Stimulated activated CD4-positive, alpha-beta T cell treated with anti-CD3 and anti-CD28 coated beads, Interleukin-4, amount 100 ng/mL, for 4 hours (primary cell): ENCODE results near the gene SRPK2.

ENCODE experiments used
- DNase-seq, 2 experiments: peaks; one replicate each; pipeline ENCODE4 v3.0.0-alpha.2; 2020

The SRPK2 gene

DNA sequence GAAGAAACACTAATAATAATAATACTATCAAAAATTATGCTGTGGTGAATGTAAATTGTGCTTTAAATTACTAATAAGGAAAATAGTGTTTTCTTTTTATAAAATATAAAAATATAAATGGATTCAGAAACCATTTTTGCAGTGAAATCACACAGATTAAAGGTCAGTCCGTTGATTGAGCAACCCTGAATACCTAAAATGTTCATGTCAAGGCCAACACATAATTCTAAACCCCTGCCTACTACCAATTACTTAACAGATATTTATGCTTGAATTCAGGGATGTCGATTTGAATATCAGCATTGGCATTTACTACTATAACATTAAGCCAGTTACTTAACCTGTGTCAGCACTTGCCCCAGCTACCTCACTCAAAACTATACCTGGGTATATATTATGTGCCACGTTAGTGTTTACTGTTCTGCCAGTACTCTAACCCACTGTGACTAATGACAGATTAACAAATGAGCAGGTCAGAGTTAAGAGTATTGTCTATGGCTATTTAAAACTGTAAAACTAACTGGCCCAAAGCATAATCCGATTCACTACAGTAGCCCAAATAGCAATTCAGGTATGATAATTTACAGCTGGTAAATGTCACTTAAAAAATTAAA, 209.7 kb downstream of the SRPK2 start:
- no peak for DNase-seq

DNA sequence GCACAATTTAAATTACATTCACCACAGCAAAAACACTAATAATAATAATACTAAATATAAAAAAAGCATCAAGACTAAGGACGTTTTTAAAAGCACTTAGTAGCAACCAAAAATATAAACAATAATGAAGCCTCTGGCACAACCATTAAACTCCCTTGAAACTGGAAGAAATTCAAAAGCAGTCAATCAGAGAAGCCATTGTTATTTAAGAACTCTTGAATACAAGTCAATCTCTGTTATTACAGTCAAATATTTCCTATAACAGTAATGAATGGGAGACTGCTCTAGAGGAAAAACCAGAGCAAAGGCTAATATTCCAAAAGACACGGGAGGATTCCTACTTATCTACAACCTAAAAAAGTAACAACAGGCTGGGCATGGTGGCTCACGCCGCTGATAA, 210.5 kb downstream of the SRPK2 start:
- no peak for DNase-seq

DNA sequence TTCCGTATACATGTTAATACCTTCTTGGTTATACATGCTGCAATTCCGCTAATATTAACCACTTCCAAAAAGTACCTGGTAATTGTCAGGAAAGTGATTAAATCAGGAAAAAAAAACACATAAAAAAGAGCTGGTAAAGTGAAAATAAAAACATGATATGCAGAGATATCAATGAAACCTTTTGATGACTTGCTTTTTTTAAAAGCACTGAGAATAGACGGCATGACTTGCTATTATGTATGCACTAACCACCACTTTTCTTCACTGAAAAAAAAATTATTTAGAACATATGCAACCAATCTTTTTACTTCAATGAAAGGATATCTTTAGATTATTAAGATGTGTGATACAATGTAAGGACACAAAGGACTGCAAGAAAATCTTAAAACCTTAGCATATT, 211.7 kb downstream of the SRPK2 start:
- DNase-seq: no peak

DNA sequence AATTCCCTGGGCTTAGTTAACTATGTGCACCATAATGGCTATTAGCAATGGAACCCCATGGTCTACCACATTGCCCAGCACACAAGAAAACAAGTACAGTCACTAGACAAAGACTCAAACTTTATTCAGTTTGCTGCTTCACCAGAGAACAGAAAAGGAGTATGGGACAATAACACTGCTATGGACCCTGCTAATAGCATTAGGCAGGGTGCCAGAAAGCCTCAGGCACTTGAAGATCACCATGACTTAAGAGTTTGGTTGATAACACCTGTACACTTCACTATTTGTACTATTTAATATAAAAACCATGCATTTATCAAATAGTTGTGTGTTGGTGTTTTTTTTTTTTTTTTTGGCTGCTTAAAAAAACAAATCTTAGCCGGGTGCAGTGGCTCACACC, 215.1 kb downstream of the SRPK2 start:
- DNase-seq: no peak

DNA sequence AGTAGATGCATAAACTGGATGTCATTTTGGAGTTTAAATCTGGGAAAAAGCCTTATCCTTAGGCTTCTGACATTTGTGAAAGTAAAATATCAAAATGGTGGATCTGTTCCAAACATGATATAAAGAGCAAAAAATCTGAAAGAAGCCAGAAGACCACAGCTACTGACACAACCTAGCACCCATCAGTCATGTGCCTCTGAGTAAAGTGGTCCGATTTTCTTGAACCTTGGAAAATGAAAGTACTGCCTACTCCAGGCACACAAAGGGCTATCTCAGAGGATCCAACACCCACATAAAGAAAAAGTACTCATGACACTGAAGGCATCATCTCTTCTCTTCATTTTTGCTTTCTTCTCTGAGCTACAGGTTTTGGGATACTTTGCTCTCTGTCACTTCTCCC, 224.0 kb downstream of the SRPK2 start:
- DNase-seq: no peak

DNA sequence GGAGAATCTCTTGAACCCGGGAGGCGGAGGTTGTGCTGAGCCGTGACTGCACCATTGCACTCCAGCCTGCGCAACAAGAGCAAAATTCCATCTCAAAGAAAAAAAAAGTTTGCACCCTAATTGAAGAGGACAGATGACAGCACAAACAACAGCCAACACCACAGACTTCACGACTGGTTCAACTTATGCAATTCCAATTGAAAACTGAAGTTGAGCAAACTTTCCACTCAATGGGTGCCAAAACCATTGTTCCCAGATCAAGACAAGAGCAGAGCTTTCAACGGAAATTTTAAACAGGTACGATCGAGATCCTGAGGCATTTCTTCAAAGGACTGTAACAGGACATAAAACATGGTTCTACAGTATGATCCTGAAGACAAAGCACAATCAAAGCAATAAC, 225.0 kb downstream of the SRPK2 start:
- no peak for DNase-seq

DNA sequence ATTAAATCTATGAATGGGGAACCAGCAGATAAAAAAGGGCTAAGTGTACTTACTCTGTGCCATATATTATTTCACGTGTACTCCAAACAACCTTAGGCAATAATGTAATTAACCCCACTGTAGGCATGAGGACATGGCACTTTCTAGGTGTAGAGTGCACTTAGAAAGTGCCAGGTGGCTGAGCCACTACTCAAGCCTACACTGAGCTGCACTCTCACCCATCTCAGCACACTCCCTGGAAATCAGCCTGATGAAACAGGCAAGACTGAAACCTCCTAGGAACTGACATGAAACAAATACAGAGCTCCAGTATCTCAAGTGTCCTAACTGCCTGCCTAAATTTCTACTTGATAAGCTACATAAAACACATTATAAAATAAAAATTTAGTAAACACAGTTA, 227.4 kb downstream of the SRPK2 start:
- no peak for DNase-seq

DNA sequence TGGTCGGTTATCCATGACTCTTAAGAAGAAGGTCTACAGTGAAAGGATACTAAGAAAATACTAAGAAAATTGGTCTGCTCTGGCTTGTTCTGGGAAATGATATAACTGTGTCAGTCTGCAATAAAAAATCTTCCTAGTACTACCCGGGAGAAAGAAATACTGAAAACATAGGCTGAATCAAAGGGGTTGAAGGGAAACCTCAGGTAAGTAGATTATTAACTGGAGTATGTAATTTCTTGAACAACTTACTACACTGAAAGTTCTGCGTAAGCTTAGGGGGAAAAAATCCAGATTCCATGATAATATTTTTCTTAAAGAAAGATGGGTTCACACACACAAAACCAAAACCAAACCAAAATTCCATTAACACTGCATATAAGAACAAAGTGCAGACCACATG, 231.4 kb downstream of the SRPK2 start:
- DNase-seq: no peak

DNA sequence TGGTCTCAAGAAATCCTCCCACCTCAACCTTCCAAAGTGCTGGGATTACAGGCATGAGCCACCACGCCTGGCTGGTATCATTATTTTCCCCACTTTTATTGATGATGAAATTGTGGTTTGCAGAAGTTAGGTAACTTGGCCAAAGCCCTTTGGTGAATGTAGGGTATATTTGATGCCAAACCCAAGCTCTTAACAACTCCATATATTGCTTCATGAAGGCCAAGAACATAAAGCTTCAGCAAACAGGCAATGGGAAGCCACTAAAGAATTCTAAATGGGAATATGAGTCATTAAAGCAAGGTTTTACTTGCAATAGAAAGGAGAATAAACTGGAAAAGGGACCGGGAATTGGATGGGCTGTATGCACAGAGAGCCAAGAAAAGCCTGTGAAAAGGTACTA, 232.0 kb downstream of the SRPK2 start:
- DNase-seq: no peak

DNA sequence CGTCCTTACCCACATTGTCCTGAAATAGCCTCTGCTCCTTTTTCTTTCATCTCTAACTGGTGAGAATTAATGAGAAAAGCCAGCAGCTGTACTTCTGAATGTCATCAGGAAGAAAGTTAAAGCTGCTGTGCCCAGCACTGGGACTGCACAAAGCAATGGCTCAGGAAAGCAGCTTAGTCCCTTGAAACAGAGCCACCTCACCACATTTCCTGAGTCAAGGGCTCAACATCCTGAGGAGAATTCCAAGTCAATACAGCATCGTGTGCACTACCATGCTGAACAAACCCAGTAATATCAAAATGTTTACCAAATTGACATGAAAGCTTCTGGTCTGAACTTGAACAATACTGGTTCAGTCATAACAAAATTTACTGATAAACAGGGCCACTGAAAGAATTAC, 234.6 kb downstream of the SRPK2 start:
- DNase-seq: no peak

DNA sequence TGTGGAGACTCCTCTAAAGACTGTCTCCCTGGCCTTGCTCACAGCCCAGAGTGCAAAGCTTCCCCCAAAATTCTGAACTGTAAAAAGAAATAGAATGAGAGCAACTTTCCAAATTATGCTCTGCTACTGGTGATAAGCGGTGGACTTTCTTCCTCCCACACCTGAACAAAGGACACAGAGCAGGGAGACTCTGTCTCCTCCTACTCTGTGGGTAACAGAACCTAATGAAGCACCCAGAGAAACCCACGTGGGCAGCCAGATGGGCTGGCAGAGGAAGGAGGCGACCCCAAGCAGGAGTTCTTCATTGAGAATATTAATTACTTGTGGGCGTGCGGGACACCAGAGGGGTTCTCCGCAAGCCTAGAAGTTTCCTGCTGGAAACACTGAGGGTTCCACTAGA, 235.2 kb downstream of the SRPK2 start:
- DNase-seq: no peak

DNA sequence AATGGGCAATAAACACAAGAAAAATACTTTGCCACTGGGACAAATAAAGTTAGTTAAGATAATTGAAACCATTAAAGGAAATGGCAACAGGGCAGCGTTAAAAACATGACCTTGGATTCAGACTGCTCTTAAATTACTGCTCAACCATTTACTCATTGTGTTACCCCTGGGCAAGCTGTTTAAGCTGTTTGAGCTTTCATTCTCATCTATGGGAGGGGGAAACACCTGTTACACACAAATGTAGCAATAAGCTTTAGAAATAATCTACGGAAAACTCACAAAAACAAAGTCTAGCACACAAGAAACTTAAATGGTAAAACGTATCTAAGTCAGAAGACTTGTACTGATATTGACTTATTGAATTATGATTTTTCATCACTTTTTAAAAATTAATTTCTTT, 237.6 kb downstream of the SRPK2 start:
- no peak for DNase-seq

DNA sequence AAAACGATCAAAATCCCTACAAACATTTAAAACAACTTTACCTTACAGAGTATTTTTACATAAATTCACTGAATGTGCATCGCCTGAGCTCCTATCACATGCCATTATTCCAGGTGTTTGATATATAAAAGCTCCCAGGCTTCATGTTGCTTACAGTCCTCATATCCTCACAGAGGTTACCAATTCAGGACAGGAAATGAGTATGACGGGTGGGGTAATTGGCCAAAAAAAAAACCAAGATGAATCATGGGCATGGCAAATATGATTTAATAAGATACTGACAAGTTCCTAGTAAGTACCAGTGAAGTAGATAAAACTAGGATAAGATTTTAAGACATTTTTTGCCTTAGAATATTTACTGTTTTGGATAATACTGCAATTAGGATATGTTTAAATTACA, 238.9 kb downstream of the SRPK2 start:
- no peak for DNase-seq

DNA sequence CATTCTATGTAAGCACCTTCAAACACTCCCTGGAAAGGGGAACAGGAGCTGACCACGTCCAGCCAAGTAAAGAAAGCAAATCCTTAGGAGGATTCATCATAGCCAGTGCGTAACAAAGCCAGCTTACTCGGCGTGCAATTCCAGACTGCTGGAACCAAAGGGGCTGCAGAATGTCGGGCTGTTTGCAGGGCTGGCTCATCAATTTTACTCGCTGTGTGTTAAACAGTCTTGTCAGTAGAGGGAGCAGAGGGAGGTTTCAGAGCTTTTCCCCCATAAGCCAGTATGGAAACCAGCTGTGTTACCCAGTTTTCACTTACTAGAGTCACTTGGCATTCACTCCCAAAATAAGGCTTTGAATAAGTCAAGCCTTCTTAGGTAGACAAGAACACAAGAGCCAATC, 247.7 kb downstream of the SRPK2 start:
- no peak for DNase-seq

DNA sequence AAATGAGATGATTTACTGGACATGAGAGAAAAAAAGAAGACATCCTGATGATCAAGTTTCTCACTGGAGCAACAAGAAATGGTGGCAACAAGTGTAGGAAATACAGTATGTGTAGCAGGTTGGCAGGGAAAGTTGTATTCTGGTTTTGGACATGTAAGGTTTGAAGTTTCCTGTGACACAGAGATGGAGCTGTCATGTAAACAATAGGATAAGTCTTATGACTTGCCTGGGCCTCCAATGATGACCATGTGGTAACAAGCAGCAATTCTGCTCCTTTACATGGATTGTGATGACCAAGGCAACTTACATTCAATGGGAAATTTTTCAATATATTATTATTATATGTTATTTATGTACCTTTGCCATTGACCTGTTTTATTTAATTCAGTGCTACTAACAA, 249.3 kb downstream of the SRPK2 start:
- no peak for DNase-seq

DNA sequence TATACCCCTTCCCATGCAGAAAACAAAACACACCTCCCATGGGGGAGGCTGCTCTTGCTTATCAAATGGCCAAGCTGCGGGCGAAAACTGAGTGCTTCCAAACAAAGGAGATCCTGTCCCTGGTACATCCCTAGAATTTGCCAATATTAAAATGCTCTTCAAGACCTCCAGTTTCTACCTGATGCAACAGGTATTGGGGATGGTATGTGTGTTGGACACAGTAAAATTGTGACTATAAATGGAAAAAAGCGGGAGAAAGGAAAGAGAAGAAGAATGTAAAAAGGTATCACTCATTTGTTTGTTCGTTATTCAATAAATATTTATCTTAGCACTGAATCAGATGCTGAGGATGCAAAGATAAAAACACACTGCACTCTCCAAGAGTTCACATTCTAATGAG, 250.8 kb downstream of the SRPK2 start:
- no peak for DNase-seq

DNA sequence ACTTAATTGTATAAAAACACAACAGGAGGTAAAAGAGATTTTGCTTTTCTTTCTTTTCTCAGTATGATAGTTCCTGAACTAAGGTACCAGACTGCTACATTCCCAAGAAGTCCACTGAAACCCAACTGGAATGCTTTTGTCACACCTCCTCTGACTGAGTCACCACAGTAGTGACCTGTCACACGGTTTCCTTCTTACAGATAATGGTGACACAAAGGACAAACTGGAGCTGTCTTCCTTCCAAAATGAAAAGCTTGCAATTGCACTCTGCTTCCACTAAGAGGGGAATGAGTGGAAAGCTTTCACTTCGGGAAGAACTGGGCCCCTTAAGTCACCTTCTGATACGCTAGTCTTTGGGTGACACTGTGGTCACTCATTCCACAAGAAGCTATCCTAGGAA, 252.5 kb downstream of the SRPK2 start:
- DNase-seq: no peak

DNA sequence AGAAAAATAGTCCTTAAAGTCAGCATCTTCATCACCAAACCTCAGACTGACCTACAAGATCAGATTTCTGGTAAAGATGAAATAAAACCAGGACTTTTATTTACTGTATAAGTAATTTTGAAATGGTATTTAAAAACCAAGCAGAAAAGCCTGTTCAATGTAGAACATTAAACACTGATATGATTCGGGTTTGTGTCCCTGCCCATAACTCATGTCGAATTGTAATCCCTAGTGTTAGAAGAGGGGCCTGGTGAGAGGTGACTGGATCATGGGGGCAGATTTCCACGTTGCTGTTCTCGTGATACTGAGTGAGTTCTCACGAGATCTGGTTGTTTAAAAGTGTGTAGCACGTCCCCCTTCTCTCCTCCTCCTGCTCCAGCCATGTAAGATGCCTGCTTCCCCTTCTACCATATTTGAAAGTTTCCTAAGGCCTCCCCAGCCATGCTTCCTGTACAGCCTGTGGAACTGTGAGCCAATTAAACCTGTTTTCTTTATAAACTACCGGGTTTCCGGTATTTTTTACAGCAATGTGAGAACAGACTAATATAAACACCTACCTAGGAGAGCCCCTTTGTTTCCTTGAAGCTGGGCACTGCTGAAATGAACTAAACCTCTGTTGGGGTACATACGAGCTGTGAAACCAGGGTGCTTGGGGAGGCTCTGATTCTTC, 254.6 kb downstream of the SRPK2 start:
- no peak for DNase-seq

DNA sequence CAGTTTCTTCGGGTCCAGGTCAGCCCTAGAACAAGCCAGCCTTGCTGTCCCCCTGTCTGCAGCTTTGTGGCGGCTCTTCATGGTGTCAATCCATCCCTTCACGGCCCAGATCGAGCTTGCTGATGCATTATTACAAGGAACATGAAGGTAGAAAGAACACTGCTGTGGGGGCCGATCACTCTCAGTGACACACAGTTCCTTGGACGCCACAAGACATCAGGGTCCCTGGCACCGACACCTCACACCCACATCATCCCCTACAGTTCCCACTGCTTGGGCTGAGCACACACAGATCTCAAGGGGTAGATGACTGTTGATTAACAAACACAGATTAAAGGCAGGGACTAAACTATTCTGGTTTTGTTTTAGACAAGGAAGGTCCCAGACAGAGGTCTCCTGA, 255.4 kb downstream of the SRPK2 start:
- DNase-seq: no peak

DNA sequence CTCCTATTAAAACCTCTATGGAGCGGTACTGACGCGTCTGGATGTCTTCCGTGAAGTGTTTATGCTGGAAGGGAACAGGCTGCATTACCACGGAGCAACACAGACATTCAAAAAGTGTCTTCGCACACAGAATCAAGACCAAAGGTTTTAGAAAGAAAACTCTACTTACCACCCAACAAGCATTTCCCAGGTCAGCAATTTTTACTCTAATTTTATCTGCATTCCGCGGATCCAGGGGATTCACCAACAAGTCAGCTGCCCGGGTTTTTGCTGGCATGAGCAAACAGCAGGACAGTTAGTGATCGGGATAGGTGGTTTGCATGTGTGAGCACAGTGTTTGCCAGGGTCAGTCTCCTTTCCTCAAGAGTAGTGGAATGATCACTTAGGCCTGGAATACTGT, 255.9 kb downstream of the SRPK2 start:
- DNase-seq: no peak

DNA sequence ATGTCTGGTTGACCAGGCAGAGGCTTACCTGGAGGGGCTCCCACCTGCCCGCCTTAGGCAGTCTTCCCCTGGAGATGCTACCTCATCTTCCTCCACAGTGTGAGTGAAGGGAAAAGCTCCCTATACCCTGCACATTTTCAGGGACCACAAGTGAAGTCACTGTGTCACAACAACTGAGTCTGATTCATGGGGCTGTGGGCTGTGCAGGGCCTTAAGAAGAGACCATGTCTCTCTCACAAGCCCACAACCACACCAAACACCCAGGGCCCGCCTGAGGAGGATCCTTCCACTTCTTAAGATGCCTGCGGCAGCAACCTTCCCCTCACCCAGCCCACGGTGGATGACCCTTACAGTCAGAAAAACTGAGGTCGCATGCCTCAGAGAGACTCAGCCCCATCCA, 256.4 kb downstream of the SRPK2 start:
- no peak for DNase-seq

DNA sequence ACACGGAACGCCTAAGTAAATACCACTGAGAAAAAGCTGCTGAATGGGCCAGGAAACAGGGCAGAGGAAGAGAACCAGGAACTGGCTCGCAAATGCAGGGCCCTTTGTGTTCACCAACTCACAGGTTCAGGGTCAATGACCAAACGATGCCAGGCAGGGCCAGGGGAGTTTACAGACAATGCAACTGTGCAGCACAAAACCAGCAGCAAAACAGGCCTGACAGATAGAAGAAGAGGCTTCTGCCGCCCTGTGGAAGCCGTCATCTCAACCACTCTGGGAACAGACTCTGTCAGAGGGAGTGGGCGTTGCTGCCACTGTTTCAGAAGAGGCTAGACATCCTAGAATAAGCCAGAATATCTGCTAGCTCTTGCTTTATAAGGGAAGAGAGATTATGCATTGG, 256.8 kb downstream of the SRPK2 start:
- no peak for DNase-seq

DNA sequence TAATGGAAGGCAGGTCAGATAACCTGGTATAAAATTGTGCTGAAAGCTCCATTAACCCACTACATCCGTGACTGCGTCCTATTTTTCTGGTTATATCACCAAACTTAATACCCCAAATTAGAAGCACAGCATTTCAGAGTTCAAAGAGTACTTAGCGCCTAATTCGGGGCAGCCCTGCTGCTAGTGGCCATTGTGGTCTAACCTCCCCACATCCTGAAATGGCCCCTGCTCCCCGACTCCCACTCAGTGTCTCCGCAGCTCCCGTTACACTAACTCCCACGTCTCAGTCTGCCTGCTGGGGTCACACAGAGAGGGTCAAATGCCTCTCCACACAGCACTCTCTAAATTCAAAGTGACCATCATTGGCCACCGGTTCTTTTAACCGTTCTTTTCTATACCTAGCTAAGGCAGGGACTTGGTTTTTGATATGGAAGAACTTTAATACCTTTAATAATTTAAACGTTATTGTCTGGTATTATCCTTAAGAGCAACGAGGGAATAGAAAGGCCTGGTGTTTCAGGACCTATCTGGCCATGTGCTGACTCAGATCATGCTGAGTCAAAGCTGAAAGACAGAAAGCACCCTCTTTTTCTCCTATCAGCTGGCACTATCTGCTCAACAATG, 257.6 kb downstream of the SRPK2 start:
- no peak for DNase-seq

DNA sequence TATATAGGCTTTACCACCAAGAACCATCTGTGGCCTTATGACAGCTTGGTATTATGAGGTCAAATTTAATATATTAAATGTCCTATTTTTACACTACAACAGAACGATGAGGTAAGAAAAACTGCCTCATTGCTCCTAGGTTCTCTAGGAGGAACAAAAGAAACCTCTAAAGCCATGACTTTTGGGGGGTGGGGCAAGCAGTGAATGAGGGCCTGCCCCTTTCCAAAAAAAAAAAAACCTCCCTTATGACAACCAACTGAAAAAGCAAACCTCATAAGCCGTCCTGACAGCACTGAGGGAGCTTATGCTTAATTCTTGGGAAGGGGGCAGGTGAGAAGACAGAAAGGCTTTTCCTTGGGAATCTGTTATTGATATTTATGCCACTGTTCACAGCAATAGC, 258.1 kb downstream of the SRPK2 start:
- DNase-seq: no peak

DNA sequence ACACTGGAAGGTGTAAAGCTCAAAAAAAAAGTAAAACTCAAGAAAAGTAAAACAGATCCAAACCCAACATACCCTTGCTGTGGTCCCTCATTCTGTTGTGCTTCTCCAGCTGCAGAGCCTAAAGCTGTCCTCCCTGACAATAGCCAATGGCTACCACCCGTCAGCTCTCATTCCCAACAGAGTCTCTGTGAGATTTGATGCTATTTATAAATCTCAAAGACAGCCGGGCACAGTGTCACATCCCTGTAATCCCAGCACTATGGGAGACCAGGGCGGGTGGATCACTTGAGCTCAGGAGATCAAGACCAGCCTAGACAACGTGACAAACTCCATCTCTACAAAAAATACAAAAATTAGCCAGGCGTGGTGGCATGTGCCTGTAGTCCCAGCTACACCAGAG, 258.7 kb downstream of the SRPK2 start:
- DNase-seq: no peak
